Left renal cortex interstitium (tissue), 4 donors: ENCODE results near the gene PACSIN2. TPM values are rescaled to one million over a fixed set of nuclear protein-coding genes. Genes with fewer than 3 reads are reported as not detected.
"Not testable (repeated sequence)": the region's sequence is repeated elsewhere in the genome, so short reads cannot be mapped to it uniquely, and the experiment has no call there.

Experiments used
- DNase-seq, 4 donors: peaks; one replicate each; pipeline ENCODE4 v3.0.0-alpha.2; 2013; ENCODE audit warnings: low read depth in 4 of 4, low spot score in 2 of 4, missing footprints in 1 of 4
- polyA plus RNA-seq, 4 donors: library from polyadenylated mRNA; unstranded; fragments of 120-200 nt; gene quantifications; one replicate each; pipeline ENCODE4 v1.2.1, GENCODE V29; 2013; ENCODE audit not compliant: insufficient read length in 4 of 4

PACSIN2 gene
- polyA plus RNA-seq, 4 donors, result 62.7 to 74.4 (median 68.2) TPM

DNA sequence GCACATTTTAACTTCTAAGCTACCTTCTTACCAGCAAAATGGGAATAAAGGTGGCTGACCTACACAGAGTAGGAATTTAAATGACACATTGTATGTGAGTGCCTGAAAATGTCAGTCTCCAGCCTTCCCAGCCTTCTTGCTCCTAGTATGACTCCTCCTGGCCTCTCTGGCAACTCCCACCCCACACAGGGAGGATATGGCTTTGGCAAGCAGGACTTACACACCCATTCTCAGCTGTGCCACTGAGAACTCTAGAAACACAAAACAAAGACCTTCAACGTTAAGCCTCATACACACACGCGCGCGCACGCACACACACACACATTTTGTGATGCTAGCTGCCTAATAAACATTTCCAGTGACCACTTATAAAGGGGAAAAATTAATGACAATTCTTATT is 65.8 kb downstream of the PACSIN2 start:
- DNase-seq, result no peak

DNA sequence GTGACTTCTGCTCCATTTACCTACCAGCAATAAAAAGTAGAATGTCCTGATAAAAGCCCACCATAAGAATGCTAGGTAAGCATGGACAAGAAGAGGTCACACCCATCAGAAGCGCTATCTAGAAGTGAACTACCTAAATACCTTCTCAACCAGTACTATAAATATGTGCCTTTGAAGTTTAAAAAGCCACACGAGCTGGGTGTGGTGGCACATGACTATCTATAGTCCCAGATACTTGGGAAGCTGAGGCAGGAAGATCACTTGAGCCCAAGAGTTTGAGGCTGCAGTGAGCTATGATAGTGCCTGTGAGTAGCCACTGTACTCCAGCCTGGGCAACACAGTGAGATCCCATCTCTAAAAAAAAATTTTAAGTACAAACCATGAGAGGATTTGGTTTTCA is 66.7 kb downstream of the PACSIN2 start:
- DNase-seq, result no peak

DNA sequence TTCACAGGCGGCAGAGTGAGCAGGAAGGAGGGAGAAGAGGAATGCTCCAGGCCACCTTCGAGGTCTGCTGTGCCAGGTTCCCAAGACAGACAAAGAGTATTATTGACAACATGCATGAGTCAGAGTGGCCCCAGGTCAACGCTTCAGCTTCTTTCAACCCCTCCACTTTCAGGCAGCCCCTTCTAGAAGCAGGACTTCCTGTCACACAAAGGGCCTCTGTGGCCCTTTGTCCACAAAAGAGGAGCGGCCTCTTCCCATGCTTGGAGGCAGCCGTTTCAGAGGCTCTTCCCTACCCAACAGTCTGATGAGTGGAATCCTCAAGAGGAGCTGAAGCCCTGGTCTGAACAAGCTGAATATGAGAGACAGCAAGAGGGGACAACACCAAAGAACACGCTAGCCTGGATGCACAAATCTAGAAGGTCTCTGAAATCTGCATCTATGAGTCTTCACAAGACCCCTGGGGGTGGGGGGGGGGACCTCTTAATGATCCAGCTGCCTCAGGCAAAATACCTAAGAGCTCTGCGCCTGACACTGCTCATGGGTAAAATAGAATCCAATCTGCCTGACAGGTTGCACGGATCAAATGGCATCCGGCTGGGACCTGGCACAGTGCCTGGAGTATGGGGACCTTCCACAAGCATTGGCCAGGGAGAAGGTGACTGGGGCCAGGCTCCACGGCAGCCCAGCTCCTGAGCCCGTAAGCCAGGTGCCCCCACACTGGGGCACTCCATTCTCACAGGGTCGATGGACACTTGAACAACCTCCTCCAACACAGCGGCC is 67.5 kb downstream of the PACSIN2 start:
- DNase-seq, result no peak

GRCh38 chr22:42946546-42947198 is 68.3 kb downstream of the PACSIN2 start:
- no peak for DNase-seq

DNA sequence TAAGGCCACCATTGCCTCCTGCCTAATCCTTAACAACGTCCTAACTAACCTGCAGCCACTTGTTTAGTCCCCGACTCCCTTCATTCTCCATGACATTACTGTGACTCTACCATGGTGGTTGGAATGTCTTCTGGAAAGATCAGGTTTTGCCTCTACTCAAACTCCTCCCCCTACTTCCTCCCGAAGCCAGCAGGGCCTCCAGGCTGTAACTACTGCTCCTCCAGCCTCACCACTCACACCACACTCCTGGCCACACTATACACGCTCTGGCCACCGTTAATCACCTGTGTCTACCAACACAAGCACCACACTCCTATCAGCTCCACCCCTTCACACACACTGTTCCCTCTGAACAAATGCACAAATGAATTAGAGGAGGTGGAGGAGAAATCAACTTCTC is 69.2 kb downstream of the PACSIN2 start:
- no peak for DNase-seq

- DNase-seq, result no peak
These were observed 69.9 kb downstream of the PACSIN2 start for GRCh38 chr22:42945027-42945426.

- no peak for DNase-seq
These were observed 70.5 kb downstream of the PACSIN2 start for GRCh38 chr22:42944409-42944808.

GRCh38 chr22:42943981-42944380 is 71.0 kb downstream of the PACSIN2 start:
- DNase-seq, result no peak

- DNase-seq, result no peak
These were observed 72.6 kb downstream of the PACSIN2 start for GRCh38 chr22:42942351-42942750.

DNA sequence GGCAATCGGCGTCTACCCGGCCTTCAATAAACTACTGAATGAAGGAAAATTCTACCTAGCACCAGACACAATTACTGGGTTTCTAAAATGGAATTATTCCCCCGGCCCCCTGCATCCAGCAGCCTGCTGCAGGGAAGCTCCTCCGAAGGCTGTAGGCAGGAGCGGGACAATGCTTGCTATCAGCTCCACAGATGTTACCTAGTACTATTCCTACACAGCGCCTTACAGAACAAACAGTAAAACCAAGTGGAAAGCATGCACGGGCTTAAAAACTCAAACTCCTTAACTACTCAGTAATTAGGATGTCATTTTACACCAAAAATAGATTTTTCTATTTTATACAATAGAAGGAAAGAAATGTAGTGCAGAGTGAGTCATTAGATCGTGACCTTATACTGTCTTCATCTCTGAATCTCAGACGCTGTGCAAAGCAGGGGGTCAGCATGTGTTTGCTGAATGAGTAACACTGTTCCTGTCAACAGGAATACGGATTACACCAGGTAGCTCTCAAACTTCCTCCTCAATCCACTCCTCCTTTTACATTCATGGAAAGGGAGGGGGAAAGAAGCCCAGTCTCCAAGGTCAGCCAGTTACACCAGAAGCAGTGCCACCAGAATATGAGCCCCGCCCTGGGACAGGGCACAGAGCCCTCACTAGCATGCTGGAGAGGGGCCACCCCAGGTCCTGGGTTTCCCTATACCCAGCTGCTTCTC is 74.9 kb downstream of the PACSIN2 start:
- DNase-seq, result no peak

GRCh38 chr22:42939451-42939881 is 75.5 kb downstream of the PACSIN2 start:
- no peak for DNase-seq

GRCh38 chr22:42938976-42939375 is 76.0 kb downstream of the PACSIN2 start:
- DNase-seq, result no peak

- DNase-seq, result no peak
These were observed 76.5 kb downstream of the PACSIN2 start for GRCh38 chr22:42938449-42938848.

GRCh38 chr22:42937164-42937843 is 77.6 kb downstream of the PACSIN2 start:
- no peak for DNase-seq

GRCh38 chr22:42936680-42937079 is 78.3 kb downstream of the PACSIN2 start:
- not testable (repeated sequence) for DNase-seq

- DNase-seq, result no peak
These were observed 80.6 kb downstream of the PACSIN2 start for GRCh38 chr22:42934338-42934737.

- no peak for DNase-seq
These were observed 81.4 kb downstream of the PACSIN2 start for GRCh38 chr22:42933485-42934091.

GRCh38 chr22:42932857-42933484 is 82.0 kb downstream of the PACSIN2 start:
- no peak for DNase-seq

GRCh38 chr22:42932197-42932519 is 82.8 kb downstream of the PACSIN2 start:
- DNase-seq, result no peak
